Panc1 (cell line): ENCODE measurements around the gene RELT.

Experiments used
- POLR2AphosphoS5 ChIP-seq: IDR thresholded peaks from 2 replicates; pipeline ENCODE4 v1.6.1; 2012; ENCODE audit warnings: mild to moderate bottlenecking, low read depth, low read length, moderate library complexity
- TF ChIP-seq, protein P1 (sequence below): fragments of 450-650 bp; IDR thresholded peaks from 2 replicates; pipeline ENCODE4 v1.5.1; 2017; ENCODE audit warnings: mild to moderate bottlenecking

- TF ChIP-seq, protein P1, sequence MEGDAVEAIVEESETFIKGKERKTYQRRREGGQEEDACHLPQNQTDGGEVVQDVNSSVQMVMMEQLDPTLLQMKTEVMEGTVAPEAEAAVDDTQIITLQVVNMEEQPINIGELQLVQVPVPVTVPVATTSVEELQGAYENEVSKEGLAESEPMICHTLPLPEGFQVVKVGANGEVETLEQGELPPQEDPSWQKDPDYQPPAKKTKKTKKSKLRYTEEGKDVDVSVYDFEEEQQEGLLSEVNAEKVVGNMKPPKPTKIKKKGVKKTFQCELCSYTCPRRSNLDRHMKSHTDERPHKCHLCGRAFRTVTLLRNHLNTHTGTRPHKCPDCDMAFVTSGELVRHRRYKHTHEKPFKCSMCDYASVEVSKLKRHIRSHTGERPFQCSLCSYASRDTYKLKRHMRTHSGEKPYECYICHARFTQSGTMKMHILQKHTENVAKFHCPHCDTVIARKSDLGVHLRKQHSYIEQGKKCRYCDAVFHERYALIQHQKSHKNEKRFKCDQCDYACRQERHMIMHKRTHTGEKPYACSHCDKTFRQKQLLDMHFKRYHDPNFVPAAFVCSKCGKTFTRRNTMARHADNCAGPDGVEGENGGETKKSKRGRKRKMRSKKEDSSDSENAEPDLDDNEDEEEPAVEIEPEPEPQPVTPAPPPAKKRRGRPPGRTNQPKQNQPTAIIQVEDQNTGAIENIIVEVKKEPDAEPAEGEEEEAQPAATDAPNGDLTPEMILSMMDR = no peak
- TF ChIP-seq POLR2AphosphoS5 = no peak
Observed at GRCh38 chr11:73384872-73385689, 8.9 kb downstream of the RELT start.
